Stimulated activated CD4-positive, alpha-beta T cell treated with anti-CD3 and anti-CD28 coated beads, TNF-alpha, amount 100 ng/mL, for 24 hours (primary cell): Measurements from ENCODE around the gene F2.
"Not testable (repeated sequence)": the region's sequence is repeated elsewhere in the genome, so short reads cannot be mapped to it uniquely, and the experiment has no call there.

Experiments
- DNase-seq, 3 experiments: peaks; one replicate each; pipeline ENCODE4 v3.0.0-alpha.2; 2020; ENCODE audit warnings: low read depth in 3 of 3

The F2 gene

DNA sequence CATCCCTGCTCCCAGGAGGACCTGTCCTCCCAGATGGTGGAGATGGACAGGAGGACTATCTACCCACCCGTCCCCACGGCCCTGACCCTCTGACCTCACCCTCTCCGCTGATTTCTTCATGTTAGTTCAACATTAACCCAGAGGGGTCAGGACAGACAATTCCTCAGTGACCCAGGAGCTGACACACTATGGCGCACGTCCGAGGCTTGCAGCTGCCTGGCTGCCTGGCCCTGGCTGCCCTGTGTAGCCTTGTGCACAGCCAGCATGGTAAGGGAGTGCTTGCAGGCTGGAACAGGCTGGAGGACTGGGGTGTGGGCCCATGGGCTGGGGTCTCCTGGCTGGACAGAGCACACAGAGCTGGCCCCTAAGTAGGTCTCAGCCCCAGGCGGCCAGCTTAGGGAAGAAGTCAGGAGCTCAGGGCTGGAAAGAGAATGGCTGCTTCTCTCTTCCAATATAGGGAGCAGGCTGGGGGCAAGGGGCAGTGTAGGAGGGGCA lies at the start of gene F2:
F2 (plus strand) TSS at position 166 of the 495 bp plus-strand sequence; CDS start at position 189, 23 bp downstream.
- DNase-seq, result no peak

DNA sequence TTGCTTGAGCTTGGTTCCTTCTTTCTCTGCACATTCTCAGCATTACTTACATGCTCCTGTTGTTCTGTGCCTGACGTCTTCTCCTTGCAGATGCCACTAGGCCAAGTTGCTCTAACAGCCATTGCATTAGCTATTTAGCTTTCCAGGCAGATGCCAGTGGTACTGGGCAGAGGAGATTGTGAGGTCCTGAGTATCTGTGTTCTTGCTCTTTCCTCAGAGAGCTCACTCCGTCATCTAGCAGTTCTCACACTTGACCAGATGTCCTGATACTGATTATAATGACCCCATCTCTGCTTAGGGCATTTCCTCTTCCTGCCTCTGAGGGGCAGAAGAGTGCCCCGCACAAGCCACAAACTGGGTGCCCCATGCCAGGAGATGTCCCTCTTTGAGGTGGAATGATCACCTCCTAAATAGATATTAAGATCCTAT lies 49.3 kb upstream of the F2 start:
- no peak for DNase-seq

DNA sequence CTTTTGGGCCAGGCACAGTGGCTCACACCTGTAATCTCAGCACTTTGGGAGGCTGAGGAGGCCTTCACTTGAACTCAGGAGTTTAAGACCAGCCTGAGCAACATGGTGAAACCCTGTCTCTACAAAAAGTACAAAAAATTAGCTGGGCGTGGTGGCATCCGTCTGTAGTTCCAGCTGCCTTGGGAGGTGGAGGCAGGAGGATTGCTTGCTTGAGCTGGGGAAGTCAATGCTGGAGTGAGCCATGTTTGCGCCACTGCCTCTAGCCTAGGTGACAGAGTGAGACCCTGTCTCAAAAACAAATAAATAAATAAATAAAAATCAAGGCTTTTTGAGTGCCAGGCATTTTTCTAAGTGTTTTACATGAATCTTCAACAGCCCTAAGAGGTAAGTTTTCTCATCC lies 48.5 kb upstream of the F2 start:
- DNase-seq, result not testable (repeated sequence)

DNA sequence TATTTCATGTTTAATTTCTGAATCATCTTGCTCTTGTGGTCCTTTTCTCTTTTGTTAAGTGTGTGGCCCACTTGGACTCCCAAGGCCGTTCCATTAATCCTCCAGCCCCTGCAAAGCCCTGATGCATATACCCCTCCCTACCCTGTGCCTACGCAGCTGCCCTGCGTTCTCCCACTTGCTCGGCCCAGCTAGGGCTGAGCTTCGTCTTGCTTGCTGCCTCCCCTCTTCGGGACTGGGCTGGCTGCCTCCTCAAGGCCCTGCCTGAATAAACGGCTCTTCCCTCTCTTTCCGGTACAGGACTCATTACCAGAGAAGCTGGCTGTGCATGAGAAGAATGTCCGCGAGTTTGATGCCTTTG lies 47.1 kb upstream of the F2 start:
- DNase-seq, result no peak

DNA sequence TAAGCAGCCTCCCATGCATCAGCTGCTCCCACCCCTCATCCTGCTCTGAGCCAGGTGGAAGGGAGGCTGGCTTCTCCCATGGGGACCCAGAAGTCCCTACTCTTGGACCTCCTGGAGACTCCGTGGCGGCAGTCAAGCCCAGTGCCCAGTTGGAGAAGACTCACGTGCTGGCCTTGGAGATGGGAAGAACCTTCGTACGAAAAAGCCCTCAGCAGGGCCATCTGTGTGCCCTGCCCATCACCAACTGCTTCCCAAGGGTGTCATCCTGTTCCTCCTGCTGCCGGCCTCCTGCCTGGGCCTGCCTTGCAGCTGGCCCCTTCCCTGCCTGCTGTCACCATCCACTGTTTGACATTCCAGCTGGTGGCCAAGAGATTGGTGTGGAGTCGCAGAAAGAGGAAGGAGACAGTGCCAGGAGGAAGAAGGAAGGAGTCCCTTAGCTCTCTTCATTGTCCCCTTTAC lies 46.6 kb upstream of the F2 start:
- DNase-seq, result no peak

DNA sequence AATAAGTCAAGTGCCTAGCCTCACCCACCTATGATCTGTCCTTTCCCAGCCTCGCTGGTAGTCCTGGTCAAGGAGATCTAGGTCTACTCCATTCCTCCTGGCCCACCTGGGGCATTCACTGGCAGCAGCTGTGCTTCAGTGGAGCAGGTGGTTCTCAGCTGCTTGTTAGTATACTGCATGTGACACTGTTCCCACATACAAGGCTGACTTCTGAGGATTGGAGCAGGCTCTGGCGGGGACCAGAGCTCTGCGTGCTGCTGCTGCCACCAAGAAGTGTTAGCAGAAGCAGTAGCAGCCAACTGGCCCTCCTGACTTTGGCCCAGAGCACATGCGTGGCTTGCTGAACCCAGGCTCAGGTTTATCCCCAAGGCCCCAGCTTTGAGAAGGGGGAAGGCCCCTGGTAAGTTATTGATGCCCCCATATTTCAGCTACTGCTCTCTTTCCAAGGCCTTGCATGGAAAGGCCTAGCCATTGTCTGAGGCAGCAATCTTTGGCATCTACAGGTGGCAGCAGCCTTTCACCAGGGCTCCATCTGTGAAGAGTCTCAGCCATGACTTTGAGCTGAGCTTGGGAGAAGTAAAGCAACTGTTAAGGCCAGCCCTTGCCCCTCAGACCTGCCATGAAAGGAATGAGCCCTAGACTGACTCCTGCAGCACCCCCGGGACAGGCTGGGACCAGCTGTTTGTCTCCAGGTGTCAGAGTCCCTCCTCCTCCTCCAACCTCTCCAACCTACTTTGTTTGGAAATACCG lies 45.1 kb upstream of the F2 start:
- no peak for DNase-seq

DNA sequence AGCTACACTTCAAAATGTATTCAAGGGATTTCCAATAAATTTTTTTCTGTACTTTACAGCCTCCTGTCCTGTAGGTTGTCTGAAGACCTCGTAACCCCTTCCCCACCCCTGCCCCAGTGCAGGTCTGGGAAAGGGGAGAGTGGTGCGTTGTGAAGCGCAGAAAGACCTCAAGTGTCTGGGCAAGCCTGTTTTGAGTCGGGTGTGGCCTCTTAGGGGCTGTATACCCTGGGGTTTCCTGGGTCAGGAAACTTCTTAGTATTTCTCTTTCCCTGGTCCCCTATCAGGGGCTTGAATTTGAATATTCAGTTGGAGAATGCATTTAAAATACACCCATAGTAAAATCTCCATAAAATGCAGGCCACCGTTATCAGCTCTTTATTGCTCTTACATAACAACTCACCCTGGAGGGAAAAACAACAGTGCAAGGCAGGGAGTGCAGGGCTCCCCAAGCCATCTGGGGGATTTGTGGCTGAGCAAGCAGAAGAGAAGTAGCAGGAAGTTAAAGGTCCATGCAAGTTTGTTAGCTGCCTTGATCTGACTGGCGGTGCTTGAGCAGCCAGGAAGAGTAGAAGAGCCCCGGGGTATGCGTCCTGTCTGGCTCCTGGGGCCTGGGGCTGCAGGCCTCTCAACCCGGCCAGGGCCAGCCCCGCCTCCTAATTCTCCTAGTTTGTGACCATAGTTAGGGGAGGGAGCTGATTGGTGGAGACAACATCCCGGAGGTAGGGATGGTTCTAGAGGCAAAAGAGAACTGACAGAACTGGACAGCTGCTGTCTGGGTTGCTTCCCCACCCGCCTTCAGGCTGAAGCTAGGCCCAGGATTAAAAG lies 44.3 kb upstream of the F2 start:
- no peak for DNase-seq

DNA sequence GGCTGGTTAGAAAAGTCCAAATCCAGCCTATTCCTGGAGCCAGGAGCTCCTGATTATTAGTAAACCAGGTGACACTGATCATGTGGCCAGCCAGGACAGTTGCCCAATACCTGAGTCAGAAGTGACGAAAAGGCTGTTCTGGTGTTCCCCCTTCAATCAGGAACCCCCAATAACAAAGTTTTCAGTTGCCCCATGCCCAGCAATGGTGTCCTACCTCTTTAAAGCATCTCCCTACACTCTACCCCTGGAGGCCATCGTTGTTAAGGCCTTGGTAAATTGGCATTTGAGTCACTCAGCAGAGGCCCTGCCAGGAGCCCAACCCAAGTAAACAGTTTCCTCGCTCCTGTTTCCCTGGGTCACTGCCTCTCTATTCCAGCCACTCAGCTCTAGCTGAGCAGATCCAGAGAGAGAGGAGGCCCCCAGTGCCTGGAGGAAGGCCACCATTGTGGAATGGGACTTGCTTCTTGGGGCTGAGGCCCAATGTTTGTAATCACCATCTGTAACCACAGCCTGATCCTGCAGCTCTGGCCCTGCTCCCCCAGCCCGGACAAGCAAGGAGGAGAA lies 43.6 kb upstream of the F2 start:
- DNase-seq, result no peak

DNA sequence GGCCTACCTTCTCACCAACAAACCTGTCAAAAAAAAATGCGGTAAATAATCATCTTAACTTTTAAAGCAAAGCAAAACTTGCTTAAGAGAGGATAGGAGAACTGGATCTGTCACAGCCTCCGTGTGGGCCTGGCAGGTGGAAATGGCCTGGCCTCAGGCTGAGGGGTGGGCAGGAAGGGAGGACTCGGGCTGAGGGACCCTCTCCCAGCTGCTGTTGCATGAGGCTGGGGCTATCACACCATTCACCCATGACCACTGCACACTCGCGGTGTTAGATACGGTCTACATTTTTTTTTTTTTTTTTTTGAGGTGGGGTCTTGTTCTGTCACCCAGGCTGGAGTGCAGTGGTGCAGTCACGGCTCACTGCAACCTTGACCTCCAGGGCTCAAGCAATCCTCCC lies 43.1 kb upstream of the F2 start:
- no peak for DNase-seq

DNA sequence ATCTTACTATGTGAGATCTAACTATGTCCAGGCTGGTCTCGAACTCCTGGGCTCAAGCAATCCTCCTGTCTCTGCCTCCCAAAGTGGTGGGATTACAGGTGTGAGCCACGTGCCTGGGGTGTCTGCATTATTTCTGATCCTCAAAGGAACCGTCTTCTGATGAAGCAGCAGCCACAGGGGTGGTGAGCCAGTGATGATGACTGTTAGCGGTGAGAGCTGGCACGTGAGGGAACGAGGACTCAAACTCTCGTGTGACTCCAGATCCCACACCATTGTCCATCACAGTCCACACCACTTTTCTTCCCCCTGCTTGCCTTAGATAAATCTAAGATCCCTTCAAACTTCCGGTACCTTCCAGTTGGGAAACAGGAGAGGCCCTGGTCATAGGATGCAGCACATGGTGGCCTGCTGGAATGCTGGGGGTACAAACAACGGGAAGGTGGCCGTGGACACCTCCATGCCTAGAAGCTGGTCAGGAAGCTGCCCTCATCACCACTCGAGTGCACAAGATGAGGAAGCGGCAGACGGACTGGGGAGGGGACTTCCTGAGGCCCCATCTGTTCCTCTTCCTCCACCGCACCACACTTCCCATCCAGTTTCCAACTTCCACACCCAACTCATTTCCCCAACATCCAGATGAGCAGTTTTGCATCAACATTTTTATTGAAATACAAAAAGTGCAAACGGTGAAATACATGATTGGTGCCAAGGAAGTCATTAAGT lies 42.4 kb upstream of the F2 start:
- no peak for DNase-seq

DNA sequence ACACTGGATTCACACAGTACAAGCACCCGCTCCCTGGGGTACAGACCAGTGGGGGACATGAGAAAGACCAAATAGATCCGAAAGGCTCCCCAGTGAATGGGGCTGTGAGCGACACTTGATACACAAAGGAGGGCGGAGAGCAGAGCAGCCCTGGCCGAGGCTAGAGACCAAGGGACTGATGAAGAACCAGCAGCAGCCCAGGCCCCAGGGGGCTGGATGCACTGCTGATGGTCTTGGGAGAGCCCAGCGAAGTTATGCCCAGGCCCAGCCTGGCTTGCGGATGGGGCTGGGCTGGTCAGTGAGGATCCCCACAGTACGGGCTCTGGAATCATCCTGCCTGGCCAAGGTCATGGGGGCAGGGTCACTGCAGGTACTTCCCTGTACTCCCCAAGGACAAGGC lies 41.8 kb upstream of the F2 start:
- no peak for DNase-seq

DNA sequence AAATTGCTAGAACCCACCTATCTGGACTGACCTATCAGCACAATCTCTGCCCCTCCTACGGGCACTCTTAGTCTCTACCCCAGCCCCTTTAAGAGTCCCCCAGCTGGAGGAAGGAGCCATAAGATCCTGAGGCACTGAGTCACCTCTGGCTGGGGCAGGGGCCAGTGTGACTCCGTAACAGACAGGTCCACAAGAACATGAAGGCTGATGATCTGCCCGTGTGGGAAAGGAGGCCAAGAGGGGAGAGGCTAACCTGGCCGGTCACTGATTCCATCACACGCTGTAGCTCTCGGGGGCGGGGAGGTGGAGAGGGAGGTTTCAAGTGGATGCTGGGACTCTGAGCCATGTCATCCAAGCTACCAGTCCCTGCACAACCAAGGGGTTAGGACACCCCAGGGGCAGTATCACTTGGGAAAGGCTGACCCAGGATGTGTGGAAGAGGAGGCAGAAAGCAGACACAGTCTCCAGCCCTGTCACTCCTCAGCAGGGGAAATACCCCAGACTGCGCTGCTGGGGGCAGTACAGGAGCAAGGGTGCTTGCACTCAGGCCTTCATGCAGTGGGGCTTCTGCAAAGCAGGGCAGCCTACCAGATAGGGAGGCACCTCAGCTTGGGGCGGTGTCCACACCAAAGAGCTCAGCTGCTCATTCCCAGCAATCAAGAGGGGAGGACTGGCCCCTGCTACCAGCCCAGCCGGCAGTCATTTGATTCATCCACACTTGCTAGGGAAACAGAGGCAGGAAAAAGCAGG lies 40.8 kb upstream of the F2 start:
- DNase-seq, result no peak

DNA sequence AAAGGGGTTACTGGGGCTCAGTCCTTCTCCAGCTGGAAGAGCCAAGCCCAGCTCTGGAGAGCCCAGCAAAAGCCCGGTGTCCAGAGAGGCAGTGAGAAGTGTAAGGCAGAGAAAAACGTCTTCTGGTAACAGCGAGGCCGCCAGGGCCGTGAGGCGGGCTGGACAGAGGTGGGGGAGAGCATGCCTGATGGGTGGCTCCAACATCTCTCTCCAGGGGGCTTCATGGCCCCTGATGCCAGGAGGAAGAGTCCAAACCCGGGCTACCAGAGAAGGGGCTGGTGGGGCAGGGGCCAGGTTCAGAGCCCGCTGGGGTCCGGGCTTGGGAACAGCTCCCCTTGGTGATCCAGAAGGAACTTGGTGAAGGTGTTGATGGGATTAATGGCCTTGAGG lies 40.3 kb upstream of the F2 start:
- DNase-seq, result no peak

DNA sequence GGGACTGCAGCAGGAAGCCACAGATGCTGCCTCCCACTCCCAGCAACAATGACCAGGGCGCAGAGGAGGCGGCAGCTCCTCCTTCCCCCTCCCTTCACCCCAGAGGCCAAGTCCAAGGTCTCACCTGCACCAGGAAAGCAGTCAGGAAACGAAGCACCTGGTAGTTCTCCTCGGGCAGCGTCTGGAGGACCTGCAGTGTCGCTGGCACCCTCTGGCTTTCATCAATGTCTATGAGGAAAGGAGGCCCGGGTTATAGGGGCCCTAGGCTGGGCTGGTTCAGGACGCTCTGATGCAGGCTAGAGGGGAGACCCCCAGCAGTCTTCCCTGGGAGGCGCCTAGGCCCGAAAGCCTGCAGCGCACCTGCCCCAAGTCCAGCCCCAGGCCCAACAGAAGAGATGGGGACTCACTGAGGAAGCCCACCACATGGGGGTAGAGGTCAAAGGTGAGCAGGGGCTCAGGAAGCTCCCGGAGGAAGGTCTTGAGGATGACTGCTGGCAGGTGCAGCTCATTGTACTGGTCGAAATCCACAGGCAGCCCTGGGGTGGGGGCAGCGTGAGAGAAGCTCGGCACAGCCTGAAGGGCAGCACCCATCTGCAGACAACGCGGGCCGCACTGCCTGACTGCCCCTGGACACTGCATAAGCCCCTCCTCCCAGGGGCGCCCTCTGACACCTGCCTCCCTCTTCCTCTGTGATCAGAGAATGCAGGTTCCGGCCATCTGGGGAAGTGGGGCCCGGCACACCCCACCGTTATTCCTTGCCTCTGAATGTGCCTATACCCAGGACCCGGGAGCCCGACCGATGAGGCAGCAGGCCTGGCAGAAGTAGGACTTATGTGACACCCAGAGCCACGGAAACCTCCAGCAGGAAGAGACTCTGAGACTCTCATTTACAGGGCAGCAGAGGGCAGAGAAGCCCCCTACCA lies 39.5 kb upstream of the F2 start:
- DNase-seq, result no peak

DNA sequence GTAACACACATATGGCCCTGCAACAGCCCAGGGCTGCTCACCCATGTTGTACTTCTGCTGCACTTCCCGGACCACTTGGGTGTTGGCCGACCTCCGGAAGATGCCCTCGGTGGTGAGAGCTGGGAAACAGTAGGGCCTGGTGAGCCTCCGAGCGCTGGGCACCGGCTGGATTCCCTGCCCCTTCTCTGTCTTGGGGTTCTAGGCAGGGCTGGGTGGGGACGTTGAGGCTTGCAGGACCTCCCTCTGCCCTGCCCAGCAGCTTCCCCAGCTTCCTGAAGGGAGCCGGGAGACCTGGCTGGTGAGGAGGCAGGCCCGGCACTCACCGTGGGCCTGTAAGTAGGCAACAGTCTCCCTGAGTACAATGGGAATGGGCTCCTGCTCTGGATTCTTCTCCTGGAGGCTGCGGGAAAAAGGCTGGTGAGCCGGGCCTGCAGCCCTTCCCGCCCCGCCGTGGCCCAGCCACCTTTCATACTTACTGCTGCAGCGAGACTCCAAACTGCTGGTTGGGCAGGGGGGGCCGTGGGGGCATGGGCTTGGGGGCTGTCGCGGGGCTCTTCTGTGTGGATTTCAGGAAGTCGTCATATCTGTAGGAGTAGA lies 38.8 kb upstream of the F2 start:
- no peak for DNase-seq

DNA sequence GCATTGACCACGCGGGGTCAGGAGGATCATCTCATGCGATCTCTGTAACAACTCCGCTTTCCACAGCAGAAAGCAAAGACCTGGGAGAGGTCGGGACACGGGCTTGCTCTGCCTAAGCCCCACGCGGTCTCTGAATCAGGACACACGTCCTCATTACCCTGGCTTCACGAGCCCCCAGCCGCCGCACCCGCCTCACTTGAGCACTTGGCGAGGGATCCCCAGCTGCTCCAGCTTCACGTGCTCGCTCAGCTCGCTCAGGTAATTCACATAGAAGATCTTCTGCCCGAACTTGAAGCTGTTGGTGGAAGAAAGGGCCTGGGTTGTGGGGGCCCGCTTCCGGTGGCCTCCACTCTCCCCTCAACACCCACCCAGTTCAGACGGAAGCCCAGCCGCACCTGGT lies 38.2 kb upstream of the F2 start:
- DNase-seq, result no peak

DNA sequence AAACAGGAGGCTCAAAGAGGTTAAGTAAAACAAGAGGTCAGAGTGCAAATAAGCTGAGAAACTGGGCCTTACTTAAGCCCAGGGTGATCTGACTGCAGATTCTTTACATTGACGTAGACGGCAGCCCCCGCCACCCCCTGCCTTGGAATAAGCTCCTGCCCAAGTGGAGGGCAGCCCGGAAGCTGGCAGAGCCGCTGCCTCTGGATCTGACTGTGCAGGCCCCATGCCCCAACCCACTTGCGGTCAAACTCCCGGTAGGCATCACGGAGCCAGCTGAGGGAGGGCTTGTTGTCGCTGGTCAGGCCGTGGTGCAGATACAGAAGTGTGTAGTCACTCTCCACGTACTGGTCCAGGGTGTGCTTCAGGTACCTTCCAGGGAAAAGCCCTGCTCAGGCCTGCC lies 37.2 kb upstream of the F2 start:
- no peak for DNase-seq

DNA sequence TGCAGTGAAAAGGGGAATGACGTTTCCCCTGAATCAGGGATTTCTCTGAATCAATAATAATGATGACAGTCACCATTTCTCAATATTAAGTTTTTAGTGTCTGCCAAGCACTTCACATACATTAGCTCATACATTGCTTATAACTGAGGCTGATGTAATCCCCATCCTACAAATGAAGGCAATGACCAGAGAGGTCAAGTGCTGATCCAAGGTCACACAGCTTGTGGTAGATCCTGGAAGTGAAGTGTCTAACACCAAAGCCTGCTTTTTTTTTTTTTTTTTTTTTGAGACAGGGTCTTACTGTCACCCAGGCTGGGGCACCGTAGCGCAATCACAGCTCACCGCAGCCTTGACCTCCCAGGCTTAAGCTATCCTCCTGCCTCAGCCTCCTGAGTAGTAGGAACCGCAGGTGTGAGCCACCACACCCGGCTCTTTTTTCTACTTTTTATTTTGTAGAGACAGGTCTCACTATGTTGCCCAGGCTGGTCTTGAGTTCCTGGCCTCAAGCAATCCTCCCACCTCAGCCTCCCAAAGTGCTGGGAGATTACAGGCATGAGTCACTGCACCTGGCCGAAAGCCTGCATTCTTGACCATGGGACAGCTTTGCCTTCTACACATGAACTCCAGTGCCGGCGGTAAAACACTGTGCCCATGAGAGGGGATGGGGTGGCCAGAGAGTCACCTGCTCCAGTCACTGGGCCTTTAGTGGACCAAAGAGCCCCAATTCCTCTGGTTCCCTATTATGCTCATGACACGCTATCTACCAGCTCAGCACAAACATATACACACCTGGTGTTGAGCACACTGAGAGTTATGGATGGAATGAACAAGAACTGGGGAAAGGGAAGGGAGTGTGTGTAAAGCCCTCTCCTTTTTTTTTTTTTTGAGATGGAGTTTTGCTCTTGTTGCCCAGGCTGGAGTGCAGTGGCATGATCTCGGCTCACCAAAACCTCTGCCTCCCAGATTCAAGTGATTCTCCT lies 36.0 kb upstream of the F2 start:
- DNase-seq, result no peak

DNA sequence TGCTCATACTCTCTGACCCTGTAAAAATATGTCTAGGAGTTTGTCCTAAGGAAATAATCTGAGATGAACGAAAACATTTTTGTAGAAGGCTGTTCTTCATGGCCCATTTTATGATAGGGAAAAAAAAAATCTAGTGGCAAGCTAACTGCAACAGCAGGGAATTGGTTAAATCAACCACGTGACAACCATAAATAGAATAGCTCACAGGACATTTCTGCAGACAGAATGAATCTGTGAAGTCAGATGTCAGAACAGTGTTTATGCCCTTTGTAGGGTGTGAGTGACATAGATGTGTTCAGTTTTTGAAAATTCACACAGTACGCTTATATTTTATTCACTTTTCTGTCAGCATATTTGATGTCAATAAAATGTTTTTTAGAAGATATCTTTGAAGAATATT lies 34.6 kb upstream of the F2 start:
- DNase-seq, result no peak
